Heart left ventricle (tissue), 13 donors: Measurements from ENCODE around the gene GJB5.

Experiments
- POLR2A ChIP-seq, 2 donors: fragments of 450-650 bp; IDR thresholded peaks; one replicate each; pipeline ENCODE4 v1.6.1; 2017; ENCODE audit warnings: antibody characterized with exemption in 2 of 2, mild to moderate bottlenecking in 2 of 2, moderate library complexity in 2 of 2
- TF ChIP-seq, protein P1 (sequence below), 12 donors: fragments of 200-600 bp; sonication (generic) in 4 of 12; IDR thresholded peaks; one replicate each; pipeline versions ENCODE4 v1.5.0 to v1.8.0; 2018 to 2022; ENCODE audit warnings: antibody characterized with exemption in 12 of 12, mild to moderate bottlenecking in 5 of 12
- donor health status: ischemic (EF 13 %, LVEDD 7.1; RV severe dilation, severe dysfunction).
- donor health status: DM: no; HTN: yes; CAD: no.
- donor health status: DM: no; HTN: no; CAD: no.
- donor health status: ischemic (EF 25% LVEDD 6.9; RV normal size, moderate dysfunction).
- donor health status: ischemic (EF 25% LVEDD 5.7; RV mildly dilated, moderate dysfunction).
- donor health status: ischemic (EF 35%, LVEDD 5.7; RV mildly dilated, moderate dysfunction).
- donor health status: nonischemic (EF 11% LVEDD 7.7; RV severe dilation, severe dysfunction).
- donor health status: DM: yes; HTN: yes; CAD: no.
- donor health status: PGD.
- donor health status: ischemic (EF 29% LVEDD 5.4; RV normal size, mild dysfunction).
- donor health status: nonischemic (EF 23%, LVEDD 6.1; RV moderate dilation, normal function).

DNA sequence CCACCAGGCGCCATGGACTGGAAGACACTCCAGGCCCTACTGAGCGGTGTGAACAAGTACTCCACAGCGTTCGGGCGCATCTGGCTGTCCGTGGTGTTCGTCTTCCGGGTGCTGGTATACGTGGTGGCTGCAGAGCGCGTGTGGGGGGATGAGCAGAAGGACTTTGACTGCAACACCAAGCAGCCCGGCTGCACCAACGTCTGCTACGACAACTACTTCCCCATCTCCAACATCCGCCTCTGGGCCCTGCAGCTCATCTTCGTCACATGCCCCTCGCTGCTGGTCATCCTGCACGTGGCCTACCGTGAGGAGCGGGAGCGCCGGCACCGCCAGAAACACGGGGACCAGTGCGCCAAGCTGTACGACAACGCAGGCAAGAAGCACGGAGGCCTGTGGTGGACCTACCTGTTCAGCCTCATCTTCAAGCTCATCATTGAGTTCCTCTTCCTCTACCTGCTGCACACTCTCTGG is 29.9 kb downstream of the GJB5 start:
- TF ChIP-seq, protein P1, sequence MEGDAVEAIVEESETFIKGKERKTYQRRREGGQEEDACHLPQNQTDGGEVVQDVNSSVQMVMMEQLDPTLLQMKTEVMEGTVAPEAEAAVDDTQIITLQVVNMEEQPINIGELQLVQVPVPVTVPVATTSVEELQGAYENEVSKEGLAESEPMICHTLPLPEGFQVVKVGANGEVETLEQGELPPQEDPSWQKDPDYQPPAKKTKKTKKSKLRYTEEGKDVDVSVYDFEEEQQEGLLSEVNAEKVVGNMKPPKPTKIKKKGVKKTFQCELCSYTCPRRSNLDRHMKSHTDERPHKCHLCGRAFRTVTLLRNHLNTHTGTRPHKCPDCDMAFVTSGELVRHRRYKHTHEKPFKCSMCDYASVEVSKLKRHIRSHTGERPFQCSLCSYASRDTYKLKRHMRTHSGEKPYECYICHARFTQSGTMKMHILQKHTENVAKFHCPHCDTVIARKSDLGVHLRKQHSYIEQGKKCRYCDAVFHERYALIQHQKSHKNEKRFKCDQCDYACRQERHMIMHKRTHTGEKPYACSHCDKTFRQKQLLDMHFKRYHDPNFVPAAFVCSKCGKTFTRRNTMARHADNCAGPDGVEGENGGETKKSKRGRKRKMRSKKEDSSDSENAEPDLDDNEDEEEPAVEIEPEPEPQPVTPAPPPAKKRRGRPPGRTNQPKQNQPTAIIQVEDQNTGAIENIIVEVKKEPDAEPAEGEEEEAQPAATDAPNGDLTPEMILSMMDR (IDR thresholded peaks at IDR 0.05) = no peak
- no peak for TF ChIP-seq POLR2A (IDR thresholded peaks at IDR 0.05)
